Tibial nerve (tissue), 3 donors: Measurements from ENCODE around the gene NTSR1.

Experiments used
- EP300 ChIP-seq, 2 donors: sonication (generic); formaldehyde crosslinking; IDR thresholded peaks; one replicate each; pipeline ENCODE4 v1.6.1; 2017; ENCODE audit warnings: antibody characterized with exemption in 2 of 2, mild to moderate bottlenecking in 1 of 2
- POLR2A ChIP-seq, 2 donors: fragments of 450-650 bp; IDR thresholded peaks; one replicate each; pipeline ENCODE4 v1.6.1; 2017; ENCODE audit warnings: antibody characterized with exemption in 2 of 2, mild to moderate bottlenecking in 2 of 2, moderate library complexity in 2 of 2

DNA sequence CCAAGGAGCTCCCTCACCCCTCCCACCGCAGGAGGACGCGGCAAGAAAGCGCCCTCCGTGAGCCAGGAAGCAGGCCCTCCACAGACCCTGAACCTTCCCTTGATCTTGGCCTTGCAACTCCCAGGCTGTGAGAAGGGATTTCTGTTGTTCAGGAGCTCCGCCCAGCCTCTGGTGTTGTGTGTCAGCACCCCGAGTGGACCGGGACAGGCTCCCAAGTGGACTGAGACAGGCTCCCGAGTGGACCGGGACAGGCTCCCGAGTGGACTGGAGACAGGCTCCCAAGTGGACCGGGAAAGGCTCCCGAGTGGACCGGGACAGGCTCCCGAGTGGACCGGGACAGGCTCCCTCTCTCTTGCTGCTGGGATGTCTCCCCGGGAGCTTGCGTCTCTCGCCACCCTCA lies 9.3 kb upstream of the NTSR1 start:
- no peak for TF ChIP-seq EP300 (IDR thresholded peaks at IDR 0.05)
- TF ChIP-seq POLR2A (IDR thresholded peaks at IDR 0.05): no peak
